GM18507 (cell line): ENCODE measurements around the gene ATP8B1.
A peak's percentile ranks its signal among the peaks of the same experiment; 100 is the strongest.

Experiments
- DNase-seq: peaks from one replicate; pipeline ENCODE4 v3.0.0; 2011; ENCODE audit warnings: low read depth; ENCODE audit not compliant: insufficient read length; ENCODE audit errors: extremely low spot score
- FAIRE-seq: peaks from 2 replicates; lab custom pipeline; 2011; peaks lifted over from hg19 to GRCh38; lab: Jason Lieb, UNC

The ATP8B1 gene

DNA sequence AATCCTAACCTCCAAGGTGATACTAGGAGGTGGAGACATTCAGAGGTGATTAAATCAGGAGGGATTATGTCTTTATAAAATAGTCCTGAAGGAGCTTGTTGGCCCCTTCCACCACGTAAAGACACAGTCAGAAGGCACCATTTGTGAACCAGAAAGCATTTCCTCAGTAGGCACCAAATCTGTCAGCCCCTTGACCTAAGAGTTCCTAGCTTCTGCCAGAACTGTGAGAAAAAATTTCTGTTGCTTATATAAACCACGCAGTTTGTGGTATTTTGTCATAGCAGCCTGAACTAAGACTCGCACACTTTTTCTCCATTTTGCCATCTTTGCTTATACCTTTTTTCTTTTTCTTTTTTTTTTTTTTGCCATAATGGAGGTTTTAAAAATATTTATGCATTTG is 162.9 kb downstream of the ATP8B1 start:
- DNase-seq (no peak), FAIRE-seq (no peak)

DNA sequence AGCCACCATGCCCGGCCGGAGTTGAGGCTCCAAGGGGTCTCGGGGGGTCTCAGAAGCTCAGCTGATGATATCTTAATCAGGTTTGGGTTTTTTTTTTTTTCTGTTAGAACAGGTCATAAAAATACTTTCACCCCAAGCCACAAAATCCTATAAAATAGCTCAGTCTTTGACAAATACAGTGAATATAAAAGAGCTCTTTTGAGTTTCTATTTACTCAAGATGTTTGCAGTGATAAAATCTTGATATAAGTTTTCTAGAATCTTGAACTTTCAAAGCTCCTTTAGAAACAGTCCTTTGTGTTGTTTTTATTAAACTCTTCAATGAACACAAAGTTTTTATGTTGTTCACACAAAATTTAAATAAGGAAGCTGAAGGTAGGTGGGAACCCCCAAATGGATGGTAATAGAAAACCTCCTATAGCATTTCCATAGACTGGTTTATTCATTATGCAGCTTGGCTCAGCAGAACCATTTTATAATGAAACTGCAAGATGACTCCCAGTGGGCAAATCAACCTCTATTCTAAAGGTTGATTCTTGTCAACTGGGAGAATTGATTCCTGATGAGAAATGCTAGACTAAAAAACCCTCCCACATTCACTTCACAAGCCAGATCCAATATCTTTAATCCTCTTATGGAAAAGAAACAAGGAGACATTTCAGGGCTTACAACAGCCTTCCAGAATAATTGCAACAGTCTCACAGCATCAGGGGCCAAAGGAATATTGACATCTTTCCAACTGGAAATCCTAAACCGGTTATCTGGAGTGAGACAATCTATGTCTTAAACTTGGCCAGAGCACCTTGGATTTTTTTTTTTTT is 167.9 kb downstream of the ATP8B1 start:
- FAIRE-seq (no peak), DNase-seq (no peak)

DNA sequence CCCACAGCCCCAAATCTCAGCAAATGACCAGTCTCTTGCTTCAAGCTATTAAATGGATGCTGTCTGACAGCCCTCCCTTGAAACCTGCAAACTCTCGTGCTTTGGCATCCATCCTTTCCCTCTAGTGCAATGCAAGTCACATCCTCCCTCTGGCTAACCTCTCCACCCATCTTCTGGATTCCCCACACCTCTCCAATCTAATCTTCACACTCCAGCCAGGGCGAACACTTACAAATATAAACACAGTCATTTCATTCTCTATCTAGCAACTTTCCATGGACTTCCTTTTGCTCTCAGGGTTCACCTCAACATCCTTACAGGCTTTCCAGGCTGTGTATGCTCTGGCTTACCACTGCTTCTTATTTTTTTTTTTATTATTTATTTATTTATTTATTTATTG is 171.4 kb downstream of the ATP8B1 start:
- no peak for FAIRE-seq
- DNase-seq = no peak

DNA sequence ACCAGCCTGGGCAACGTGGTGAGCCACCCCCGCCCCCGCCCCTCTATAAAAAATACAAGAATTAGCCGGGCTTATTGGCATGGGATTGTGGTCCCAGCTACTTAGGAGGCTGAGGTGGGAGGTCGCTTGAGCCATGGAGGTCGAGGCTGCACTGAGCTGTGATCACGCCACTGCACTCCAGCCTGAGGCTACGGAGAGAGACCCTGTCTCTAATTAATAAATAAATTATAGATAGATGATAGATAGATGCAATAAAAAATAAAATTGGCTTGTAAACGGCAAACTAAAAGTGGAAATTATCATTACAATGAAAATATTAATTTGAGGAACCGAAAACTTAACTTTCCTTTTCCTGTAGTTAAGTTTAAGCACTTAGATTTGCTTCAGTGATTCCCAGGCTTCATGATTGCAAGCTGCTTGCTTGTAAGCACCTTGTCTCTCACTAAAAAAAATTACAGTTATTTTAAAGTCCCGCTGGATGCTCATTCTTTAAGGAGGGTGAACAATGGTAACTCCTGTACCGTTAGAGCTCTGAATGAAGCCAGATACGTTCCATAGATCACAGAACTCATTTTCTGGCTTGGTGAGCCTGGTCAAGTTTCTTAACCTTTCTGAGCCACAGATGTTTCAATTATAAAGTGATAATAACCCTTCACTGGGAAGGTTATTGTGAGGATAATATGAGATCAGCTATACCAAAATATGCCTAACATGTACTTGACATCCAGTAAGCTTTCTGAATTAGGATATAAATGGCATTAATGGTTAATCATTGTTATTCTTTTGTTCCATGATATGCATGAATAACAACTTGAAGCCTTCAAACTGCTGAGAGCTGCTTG is 172.1 kb downstream of the ATP8B1 start:
- FAIRE-seq = peak; percentile 78
- no peak for DNase-seq

DNA sequence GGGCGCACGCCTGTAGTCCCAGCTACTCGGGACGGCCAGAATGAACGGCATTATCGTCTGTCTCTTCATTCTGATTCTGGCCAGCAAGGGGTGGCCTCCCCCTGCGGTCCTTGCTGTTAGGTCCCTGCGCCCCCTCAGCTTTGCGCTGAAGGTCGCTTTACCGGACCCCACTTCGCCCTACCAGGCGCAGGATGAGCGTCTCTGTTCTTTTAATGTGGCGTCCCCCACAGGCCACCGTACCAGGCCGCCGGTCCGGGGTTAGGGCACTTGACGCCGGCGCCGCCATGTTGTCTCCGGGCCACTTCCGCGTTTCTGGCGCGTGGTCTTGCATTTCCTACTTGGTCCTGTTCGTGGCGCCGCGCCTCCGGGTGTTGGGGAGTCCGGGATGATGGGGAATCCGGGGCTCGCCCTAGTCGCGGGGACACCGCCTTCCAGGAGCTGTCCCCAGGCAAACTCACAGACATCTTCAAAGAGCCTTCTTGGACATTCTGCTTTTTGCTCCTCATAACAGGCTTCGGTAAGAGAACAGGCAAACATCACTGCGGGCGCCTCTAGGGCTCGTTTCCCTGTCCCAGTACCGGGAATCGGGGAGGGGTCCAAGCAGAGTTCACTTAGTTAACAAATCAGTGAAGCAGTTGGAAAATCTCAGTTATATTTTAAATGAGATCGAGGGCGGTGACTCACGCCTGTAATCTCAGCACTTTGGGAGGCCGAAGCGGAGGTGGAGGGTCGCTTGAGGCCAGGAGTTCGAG is 172.9 kb downstream of the ATP8B1 start:
- DNase-seq (peak; percentile 79), FAIRE-seq (peak; percentile 93)

DNA sequence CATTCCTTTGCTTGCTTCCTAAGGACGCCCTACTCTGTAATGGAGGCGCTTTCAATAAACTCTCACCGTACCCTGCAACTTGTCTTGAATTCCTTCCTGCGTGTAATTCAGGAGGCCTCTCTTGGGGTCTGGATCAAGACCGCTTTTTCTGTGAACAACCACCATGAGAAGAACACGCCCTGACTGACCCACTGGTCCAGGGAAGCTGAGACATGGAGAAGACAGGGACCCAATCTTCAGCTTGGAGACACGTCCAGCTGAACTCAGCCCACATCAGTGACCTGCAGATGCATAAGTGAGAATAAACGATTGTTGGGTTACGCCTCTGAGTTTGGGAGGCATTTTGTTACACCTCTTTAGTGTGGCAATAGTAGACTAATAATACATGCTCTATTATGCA is 173.7 kb downstream of the ATP8B1 start:
- FAIRE-seq (no peak), DNase-seq (no peak)

DNA sequence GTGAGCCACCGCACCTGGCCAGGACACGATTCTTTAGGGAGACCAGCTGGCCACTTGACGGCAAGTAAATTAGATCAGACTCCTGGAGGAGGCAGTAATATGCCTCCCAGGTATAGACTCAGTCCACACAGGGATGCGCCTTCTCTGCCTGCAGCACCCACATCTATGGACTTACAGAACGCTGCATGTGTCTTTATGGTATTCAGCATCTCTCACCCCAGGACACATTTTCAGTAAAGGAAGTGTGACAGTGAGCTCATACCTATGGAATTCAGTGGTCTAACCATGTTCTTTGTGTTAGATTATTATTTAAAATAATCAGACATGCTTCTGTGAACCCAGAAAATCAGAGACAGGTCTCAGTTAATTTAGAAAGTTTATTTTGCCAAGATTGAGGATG is 175.6 kb downstream of the ATP8B1 start:
- FAIRE-seq = no peak
- DNase-seq = no peak

DNA sequence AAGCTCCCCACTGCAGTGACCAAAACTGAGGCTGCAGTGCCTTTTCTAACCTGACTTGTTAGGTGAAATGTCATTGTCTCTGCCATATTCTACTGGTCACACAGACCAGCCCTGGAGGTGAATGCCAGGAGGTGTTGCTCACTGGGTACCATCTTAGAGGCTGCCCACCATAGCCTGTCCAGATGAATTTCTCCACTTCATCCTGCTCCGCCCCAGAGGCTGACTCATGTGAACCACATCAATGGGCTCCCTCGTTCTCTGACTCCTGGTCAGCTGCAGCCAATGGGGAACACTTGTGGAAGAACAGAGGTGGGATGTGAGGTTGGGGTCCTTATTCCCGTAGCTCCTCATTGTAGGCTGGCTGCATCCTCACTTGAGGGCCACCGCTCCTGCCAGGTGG is 178.1 kb downstream of the ATP8B1 start:
- FAIRE-seq (no peak), DNase-seq (no peak)

DNA sequence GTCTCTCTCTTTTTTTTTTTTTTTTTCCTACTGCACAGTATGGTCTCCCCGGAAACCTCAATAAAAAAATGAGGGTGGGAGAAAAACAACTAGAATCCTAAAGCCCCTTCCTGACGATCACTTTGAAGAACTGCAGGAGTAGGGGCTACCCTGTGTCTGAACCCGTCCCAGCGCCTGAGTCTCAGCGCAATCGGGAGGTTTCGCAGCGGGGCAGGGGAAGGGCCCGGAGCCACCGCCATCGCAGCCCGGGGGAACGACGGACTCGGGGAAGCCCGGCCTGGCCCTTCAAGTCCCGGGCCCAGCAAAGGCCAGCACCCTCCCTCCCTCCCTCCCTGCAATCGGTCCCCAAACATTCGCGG is 181.9 kb downstream of the ATP8B1 start:
- DNase-seq (no peak), FAIRE-seq (no peak)

DNA sequence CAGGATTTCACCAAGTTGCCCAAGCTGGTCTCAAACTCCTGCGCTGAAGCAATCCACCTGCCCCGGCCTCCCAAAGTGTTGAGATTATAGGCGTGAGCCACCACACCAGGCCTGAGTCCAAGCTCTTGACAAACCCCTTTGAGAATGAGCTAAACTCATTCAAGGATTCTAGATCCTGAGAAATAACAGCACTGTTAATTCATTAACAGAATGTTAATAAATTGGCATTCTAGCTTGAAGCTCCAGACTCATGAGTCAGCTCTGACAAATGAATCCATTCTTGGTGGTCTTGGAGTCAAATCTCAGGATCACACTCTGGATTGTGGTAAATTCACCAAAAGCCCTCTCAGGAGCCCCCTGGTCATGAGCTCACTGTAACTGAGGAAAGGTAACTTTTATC is 183.2 kb downstream of the ATP8B1 start:
- no peak for FAIRE-seq
- no peak for DNase-seq

DNA sequence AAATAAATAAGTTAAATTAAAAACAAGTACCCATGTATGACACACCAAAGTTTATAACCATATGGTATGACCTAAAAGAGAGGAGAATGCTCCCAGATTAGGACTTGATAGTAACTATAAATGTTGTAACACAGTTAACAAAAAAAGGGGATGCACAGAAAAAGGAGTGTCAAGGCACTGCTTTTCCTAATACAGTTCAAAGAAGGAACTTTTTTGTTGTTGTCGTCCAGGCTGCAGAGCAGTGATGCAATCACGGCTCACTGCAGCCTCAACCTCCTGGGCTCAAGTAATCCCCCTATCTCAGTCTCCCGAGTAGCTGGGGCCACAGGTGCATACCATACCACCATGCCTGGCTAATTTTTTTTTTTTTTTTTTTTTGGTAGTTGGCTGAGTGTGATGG is 184.2 kb downstream of the ATP8B1 start:
- FAIRE-seq (no peak), DNase-seq (no peak)

DNA sequence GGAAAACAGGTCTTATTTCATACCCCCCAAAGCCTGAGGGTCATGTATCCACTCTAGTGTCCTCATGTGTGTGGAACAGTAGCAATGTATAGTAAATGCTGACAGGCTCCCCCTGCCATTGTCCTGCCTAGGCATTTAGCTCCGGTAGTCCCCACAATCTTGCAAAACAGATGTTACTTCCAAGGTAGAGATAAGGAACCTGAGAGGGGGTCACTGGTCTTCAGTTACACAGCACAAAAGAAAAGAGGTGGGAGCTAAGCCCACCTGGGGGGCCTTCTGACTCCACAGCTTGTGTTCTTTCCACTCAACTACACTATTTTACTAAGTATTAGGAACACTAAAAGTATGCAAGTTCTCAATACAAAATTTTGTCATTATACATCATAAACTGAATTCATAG is 199.2 kb downstream of the ATP8B1 start:
- DNase-seq (no peak), FAIRE-seq (no peak)
